Mesenchymal stem cell (in vitro differentiated cells and primary cell): Measurements from ENCODE around the gene FBXW8.
A peak's percentile ranks its signal among the peaks of the same experiment; 100 is the strongest.

ENCODE experiments used
- DNase-seq: peaks from one replicate; pipeline ENCODE4 v3.0.0-alpha.2; 2013
- H2AFZ ChIP-seq: one replicate; pipeline ENCODE4 v1.6.1; 2013; ENCODE audit warnings: low read depth, mild to moderate bottlenecking, control low read depth, inconsistent platforms, low read length, moderate library complexity
- H2AK5ac ChIP-seq: 2 replicates; pipeline ENCODE4 v1.6.1; 2013; ENCODE audit warnings: low read length, moderate library complexity, mild to moderate bottlenecking, inconsistent platforms; ENCODE audit not compliant: severe bottlenecking
- H2BK120ac ChIP-seq: one replicate; pipeline ENCODE4 v1.6.1; 2013; ENCODE audit warnings: low read depth, mild to moderate bottlenecking, inconsistent platforms, low read length, moderate library complexity
- H2BK12ac ChIP-seq, 2 experiments: one replicate each; pipeline ENCODE4 v1.6.1; 2013; ENCODE audit warnings: inconsistent platforms in 2 of 2, low read length in 2 of 2, mild to moderate bottlenecking in 2 of 2, moderate library complexity in 2 of 2, control low read depth in 1 of 2
- H2BK15ac ChIP-seq: one replicate; pipeline ENCODE4 v1.6.1; 2013; ENCODE audit warnings: mild to moderate bottlenecking, low read depth, inconsistent platforms; ENCODE audit not compliant: poor library complexity, severe bottlenecking
- H2BK5ac ChIP-seq: 2 replicates; pipeline ENCODE4 v1.6.1; 2013; ENCODE audit warnings: low read depth, mild to moderate bottlenecking, low read length, control low read depth, inconsistent platforms; ENCODE audit not compliant: poor library complexity, severe bottlenecking
- H3K14ac ChIP-seq, 2 experiments: one replicate each; pipeline ENCODE4 v1.6.1; 2013; ENCODE audit warnings: inconsistent platforms in 2 of 2, low read length in 2 of 2, control low read depth in 1 of 2, mild to moderate bottlenecking in 1 of 2, moderate library complexity in 1 of 2
- H3K18ac ChIP-seq, 2 experiments: one replicate each; pipeline ENCODE4 v1.6.1; 2013; ENCODE audit warnings: inconsistent platforms in 2 of 2, low read length in 2 of 2, control low read depth in 1 of 2, low read depth in 1 of 2, mild to moderate bottlenecking in 1 of 2
- H3K23ac ChIP-seq, 2 experiments: one replicate each; pipeline ENCODE4 v1.6.1; 2013; ENCODE audit warnings: inconsistent platforms in 2 of 2, low read length in 2 of 2, mild to moderate bottlenecking in 2 of 2, moderate library complexity in 2 of 2, control low read depth in 1 of 2
- H3K27ac ChIP-seq: 2 replicates; pipeline ENCODE4 v1.5.1; 2013; ENCODE audit warnings: mild to moderate bottlenecking, moderate library complexity, low read length, control low read depth, inconsistent platforms; ENCODE audit not compliant: poor library complexity, severe bottlenecking
- H3K27me3 ChIP-seq, 2 experiments: 2 replicates each; pipeline versions ENCODE4 v1.6.1 to v1.7.0; 2013; ENCODE audit warnings: low read length in 2 of 2, mild to moderate bottlenecking in 2 of 2, moderate library complexity in 2 of 2, control low read depth in 1 of 2, inconsistent platforms in 1 of 2; ENCODE audit not compliant: control insufficient read depth in 1 of 2, insufficient read depth in 1 of 2
- H3K36me3 ChIP-seq, 2 experiments: 2 replicates each; pipeline versions ENCODE4 v1.6.1 to v1.7.0; 2013; ENCODE audit warnings: low read length in 2 of 2, control low read depth in 1 of 2, inconsistent platforms in 1 of 2, low read depth in 1 of 2, mild to moderate bottlenecking in 1 of 2; ENCODE audit not compliant: insufficient read depth in 2 of 2, control insufficient read depth in 1 of 2
- H3K4ac ChIP-seq, 2 experiments: one replicate each; pipeline ENCODE4 v1.6.1; 2013; ENCODE audit warnings: inconsistent platforms in 2 of 2, low read length in 2 of 2, mild to moderate bottlenecking in 2 of 2, moderate library complexity in 2 of 2, control low read depth in 1 of 2, low read depth in 1 of 2
- H3K4me1 ChIP-seq: 2 replicates; pipeline ENCODE4 v1.6.1; 2013; ENCODE audit warnings: low read depth, low read length, control low read depth; ENCODE audit not compliant: control insufficient read depth, insufficient read depth
- H3K4me2 ChIP-seq: 2 replicates; pipeline ENCODE4 v1.6.1; 2013; ENCODE audit warnings: low read length, mild to moderate bottlenecking, inconsistent platforms; ENCODE audit not compliant: poor library complexity, severe bottlenecking
- H3K4me3 ChIP-seq, 2 experiments: 2 replicates each; pipeline versions ENCODE4 v1.5.1 to v1.7.0; 2013; ENCODE audit warnings: low read length in 2 of 2, mild to moderate bottlenecking in 2 of 2, control low read depth in 1 of 2, low read depth in 1 of 2; ENCODE audit not compliant: insufficient read depth in 1 of 2
- H3K79me1 ChIP-seq: replicated peaks from 2 replicates; pipeline ENCODE4 v1.6.1; 2013; ENCODE audit warnings: mild to moderate bottlenecking, control low read depth, low read length, inconsistent platforms; ENCODE audit not compliant: poor library complexity, severe bottlenecking
- H3K9ac ChIP-seq: 2 replicates; pipeline ENCODE4 v1.7.0; 2013; ENCODE audit warnings: mild to moderate bottlenecking, low read length, moderate library complexity
- H3K9me3 ChIP-seq: 2 replicates; pipeline ENCODE4 v1.7.0; 2013; ENCODE audit warnings: mild to moderate bottlenecking, low read length; ENCODE audit not compliant: control insufficient read depth
- H4K8ac ChIP-seq: one replicate; pipeline ENCODE4 v1.6.1; 2013; ENCODE audit warnings: inconsistent platforms, mild to moderate bottlenecking, low read length, moderate library complexity
- H4K91ac ChIP-seq: one replicate; pipeline ENCODE4 v1.6.1; 2013; ENCODE audit warnings: mild to moderate bottlenecking, low read length, inconsistent platforms
- WGBS: methylation state at CpG from one replicate; pipeline ENCODE4 v1.1.7; 2013; ENCODE audit warnings: mixed read lengths; 5-methylcytosine and 5-hydroxymethylcytosine counted together

FBXW8 gene

DNA sequence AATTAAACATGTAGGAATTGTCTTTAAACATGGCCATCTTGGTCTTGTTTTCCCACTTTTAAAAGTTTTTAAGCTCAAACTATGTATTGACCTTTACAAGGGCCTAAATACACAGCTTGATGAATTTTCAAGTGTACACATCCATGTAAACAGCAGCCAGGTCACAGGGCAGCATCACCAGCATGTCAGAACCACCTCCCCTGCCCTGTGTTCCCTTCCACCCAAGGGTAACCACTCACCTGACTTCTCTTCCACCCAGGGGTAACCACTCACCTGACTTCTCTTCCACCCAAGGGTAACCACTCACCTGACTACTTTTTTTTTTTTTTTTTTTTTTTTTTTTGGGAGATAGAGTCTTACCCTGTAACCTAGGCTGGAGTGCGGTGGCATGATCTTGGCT, 4.6 kb downstream of the FBXW8 start:
- Histone ChIP-seq H3K27ac (no peak overlapping the region), H3K4ac (no peak overlapping the region), H3K14ac (no peak overlapping the region), H2BK15ac (no peak overlapping the region), H2BK12ac (no peak overlapping the region), H3K4me2 (no peak overlapping the region), H2BK5ac (no peak overlapping the region), H2AK5ac (no peak overlapping the region), H3K4me3 (no peak overlapping the region), H3K79me1 (peaks cover 20% of the 10 kb centered on the region), H3K23ac (no peak overlapping the region), H4K8ac (no peak overlapping the region), H3K9ac (no peak overlapping the region), H2BK120ac (no peak overlapping the region), H3K9me3 (no peaks in the 10 kb centered on the region), H3K18ac (no peak overlapping the region), H3K36me3 (peaks cover 5 to 15% of the 10 kb centered on the region in 2 experiments), H3K4me1 (peaks cover 7% of the 10 kb centered on the region), H2AFZ (no peak overlapping the region), H4K91ac (no peak overlapping the region), H3K27me3 (no peaks in the 10 kb centered on the region)
- DNase-seq: no peak
- 100% methylated on average over 1 of the region's 1 CpG for WGBS

DNA sequence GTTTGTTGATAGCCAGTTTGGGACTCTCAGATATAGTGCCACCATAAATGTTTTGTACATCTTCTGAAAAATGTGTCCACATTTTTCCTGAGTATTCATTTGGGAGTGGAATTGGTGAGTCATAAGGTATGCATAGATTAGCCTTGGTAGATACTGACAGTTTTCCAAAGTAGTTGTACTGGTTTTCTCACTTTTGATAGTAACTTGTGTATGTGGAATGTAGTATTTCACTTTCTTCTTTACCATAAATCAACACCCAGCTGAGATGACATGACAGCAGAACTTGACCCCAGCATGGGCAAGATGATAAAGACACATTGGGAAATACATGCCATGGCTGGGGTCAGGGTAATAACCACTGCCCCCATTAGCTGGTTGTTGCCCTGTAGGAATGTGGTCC, 5.4 kb downstream of the FBXW8 start:
- H2BK15ac ChIP-seq: no peak overlapping the region
- H3K4me3 ChIP-seq: peak overlapping the region in 1 of 2 experiments; percentile 23
- no peaks in the 10 kb centered on the region for H3K27me3 ChIP-seq
- no peaks in the 10 kb centered on the region for H3K9me3 ChIP-seq
- H3K4ac ChIP-seq: no peak overlapping the region
- H4K91ac ChIP-seq: no peak overlapping the region
- H3K79me1 ChIP-seq: peaks cover 26% of the 10 kb centered on the region
- H3K36me3 ChIP-seq: peaks cover 5 to 15% of the 10 kb centered on the region in 2 experiments
- H3K14ac ChIP-seq: no peak overlapping the region
- H3K4me1 ChIP-seq: peaks cover 7% of the 10 kb centered on the region
- H3K27ac ChIP-seq: no peak overlapping the region
- H2BK12ac ChIP-seq: no peak overlapping the region
- H3K9ac ChIP-seq: no peak overlapping the region
- H2AK5ac ChIP-seq: no peak overlapping the region
- H2BK5ac ChIP-seq: no peak overlapping the region
- H3K23ac ChIP-seq: no peak overlapping the region
- H4K8ac ChIP-seq: no peak overlapping the region
- H2BK120ac ChIP-seq: no peak overlapping the region
- DNase-seq: peak; percentile 40
- no peak overlapping the region for H3K4me2 ChIP-seq
- H2AFZ ChIP-seq: no peak overlapping the region
- H3K18ac ChIP-seq: no peak overlapping the region

DNA sequence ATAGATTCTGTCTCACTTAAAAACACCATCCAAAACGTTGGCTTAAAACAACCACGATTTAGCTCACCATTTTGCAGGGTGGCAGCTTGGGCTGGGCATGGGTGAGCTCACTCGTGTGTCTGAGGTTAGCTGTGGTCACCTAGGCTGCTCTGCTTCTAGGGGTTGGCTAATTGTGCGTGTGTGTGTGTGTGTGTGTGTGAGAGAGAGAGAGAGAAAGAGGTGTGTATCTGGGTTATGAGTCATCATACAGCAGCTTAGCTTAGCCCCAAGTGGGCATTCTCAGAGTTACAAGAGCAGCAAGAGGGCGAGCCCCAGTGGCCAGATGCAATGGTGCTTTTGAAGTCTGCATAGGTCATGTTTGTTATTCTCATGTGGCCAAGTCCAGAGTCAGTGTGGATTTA, 6.0 kb downstream of the FBXW8 start:
- peak; percentile 95 for DNase-seq
- H3K18ac ChIP-seq: no peak overlapping the region
- H3K27me3 ChIP-seq: no peaks in the 10 kb centered on the region
- H3K9ac ChIP-seq: no peak overlapping the region
- peaks cover 26% of the 10 kb centered on the region for H3K79me1 ChIP-seq
- peaks cover 7% of the 10 kb centered on the region for H3K4me1 ChIP-seq
- H3K14ac ChIP-seq: no peak overlapping the region
- no peak overlapping the region for H3K27ac ChIP-seq
- H3K4me3 ChIP-seq: no peak overlapping the region
- no peaks in the 10 kb centered on the region for H3K9me3 ChIP-seq
- no peak overlapping the region for H2BK120ac ChIP-seq
- H2BK5ac ChIP-seq: no peak overlapping the region
- H2AFZ ChIP-seq: no peak overlapping the region
- H3K36me3 ChIP-seq: peaks cover 5 to 15% of the 10 kb centered on the region in 2 experiments
- H3K4me2 ChIP-seq: no peak overlapping the region
- no peak overlapping the region for H3K4ac ChIP-seq
- WGBS: 49% methylated on average over 5 of the region's 5 CpGs
- no peak overlapping the region for H4K91ac ChIP-seq
- H2AK5ac ChIP-seq: no peak overlapping the region
- no peak overlapping the region for H4K8ac ChIP-seq
- H3K23ac ChIP-seq: no peak overlapping the region
- no peak overlapping the region for H2BK12ac ChIP-seq
- H2BK15ac ChIP-seq: no peak overlapping the region

DNA sequence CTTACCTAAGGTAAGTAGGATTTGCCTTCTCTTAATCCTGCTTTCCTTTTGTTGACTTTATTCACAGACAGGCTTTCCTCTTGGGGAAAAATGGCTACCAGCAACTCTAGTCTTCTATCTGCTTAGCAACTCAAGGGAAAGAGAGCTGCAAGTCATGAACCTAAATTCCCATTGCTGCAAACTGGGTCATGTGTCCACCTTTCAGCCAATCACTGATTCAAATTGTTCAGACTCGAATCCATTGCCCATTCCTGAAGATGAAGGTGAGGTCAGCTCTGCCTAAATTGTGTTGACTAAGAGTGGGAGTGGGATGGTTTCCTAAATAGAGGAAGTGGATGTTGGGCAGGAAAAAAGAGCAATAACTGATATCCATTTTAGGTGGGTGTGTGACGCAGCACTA, 7.7 kb downstream of the FBXW8 start:
- Histone ChIP-seq H2BK120ac (no peak overlapping the region), H3K27ac (no peak overlapping the region), H4K91ac (no peak overlapping the region), H2AFZ (no peak overlapping the region), H3K4me3 (no peak overlapping the region), H4K8ac (no peak overlapping the region), H3K9me3 (no peaks in the 10 kb centered on the region), H2BK5ac (no peak overlapping the region), H2BK12ac (no peak overlapping the region), H3K4ac (no peak overlapping the region), H3K18ac (no peak overlapping the region), H2AK5ac (no peak overlapping the region), H3K27me3 (no peaks in the 10 kb centered on the region), H3K23ac (no peak overlapping the region), H3K79me1 (peaks cover 33% of the 10 kb centered on the region), H2BK15ac (no peak overlapping the region), H3K4me2 (no peak overlapping the region), H3K9ac (no peak overlapping the region), H3K14ac (no peak overlapping the region), H3K36me3 (peaks cover 9 to 15% of the 10 kb centered on the region in 2 experiments), H3K4me1 (peaks cover 5% of the 10 kb centered on the region)
- 89% methylated on average over 1 of the region's 2 CpGs for WGBS
- no peak for DNase-seq
